K562 (cell line): ENCODE results near the gene RTL10. TPM values are rescaled to one million over a fixed set of nuclear protein-coding genes. Genes with fewer than 3 reads are reported as not detected.

Experiments
- HDAC6 ChIP-seq: IDR thresholded peaks from 2 replicates; pipeline ENCODE4 v1.6.1; 2012; ENCODE audit warnings: low read depth, mild to moderate bottlenecking, control low read depth, inconsistent platforms, low read length, moderate library complexity
- MCM7 ChIP-seq, 2 experiments: fragments of 450-650 bp; IDR thresholded peaks; 2 replicates each; pipeline ENCODE4 v1.6.1; 2016 to 2018
- POLR2G ChIP-seq: fragments of 200-400 bp; formaldehyde crosslinking; IDR thresholded peaks from 2 replicates; pipeline ENCODE4 v1.6.1; 2017; ENCODE audit warnings: low read depth, mild to moderate bottlenecking, antibody characterized with exemption, low read length, moderate library complexity
- RBBP5 ChIP-seq: fragments of 200-600 bp; sonication (generic); IDR thresholded peaks from 2 replicates; pipeline ENCODE4 v1.6.1; 2012; ENCODE audit warnings: borderline replicate concordance, mild to moderate bottlenecking, low read length, control low read depth, inconsistent platforms; ENCODE audit not compliant: insufficient read depth, poor library complexity, severe bottlenecking
- ZNF165 ChIP-seq: fragments of 250-450 bp; sonication (Bioruptor Pico); IDR thresholded peaks from 2 replicates; pipeline ENCODE4 v1.4.0; 2020; ENCODE audit warnings: borderline replicate concordance
- polyA plus RNA-seq, 8 experiments: library from polyadenylated mRNA; depleted of rRNA in 4 of 8; stranded (reverse) in 5 of 8; unstranded in 3 of 8; fragments of >200 nt; fragmentation: Nextera tagmentation in 2 of 8; fragmentation: Illumina TruSeq in 1 of 8; extraction: Ambion mirVana in 2 of 8; extraction: Trizol in 1 of 8; gene quantifications; 2 replicates each; pipeline versions ENCODE4 v1.2.1 to v1.2.3, GENCODE V29; 2011 to 2014; ENCODE audit warnings: inconsistent platforms in 1 of 8, missing spikeins in 1 of 8
- total RNA-seq, 7 experiments: library from RNA; depleted of rRNA in 6 of 7; stranded (reverse); fragments of >200 nt in 6 of 7; fragmentation: Illumina TruSeq in 2 of 7; extraction: Trizol in 2 of 7; gene quantifications; 2 replicates each; pipeline versions ENCODE4 v1.2.1 to v1.2.3, GENCODE V29; 2011 to 2021; ENCODE audit warnings: low replicate concordance in 1 of 7
- TF ChIP-seq, protein P1 (sequence below), 2 experiments: fragments of 450-650 bp in 1 of 2; sonication (generic) in 1 of 2; formaldehyde crosslinking in 1 of 2; IDR thresholded peaks; 2 replicates each; pipeline versions ENCODE4 v1.7.1 to v1.9.0; 2016 to 2022; ENCODE audit warnings: inconsistent platforms in 1 of 2, mild to moderate bottlenecking in 1 of 2, missing genetic modification reagents in 1 of 2
- TF ChIP-seq, protein P2 (sequence below): sonication (generic); formaldehyde crosslinking; IDR thresholded peaks from 2 replicates; pipeline ENCODE4 v1.8.0; 2022; ENCODE audit warnings: missing genetic modification reagents, mild to moderate bottlenecking, borderline replicate concordance
- TF ChIP-seq, protein P3 (sequence below): fragments of 250-450 bp; sonication (Bioruptor Pico); IDR thresholded peaks from 2 replicates; pipeline ENCODE4 v1.5.1; 2021; ENCODE audit warnings: mild to moderate bottlenecking
- TF ChIP-seq, protein P4 (sequence below): sonication (generic); formaldehyde crosslinking; IDR thresholded peaks from 2 replicates; pipeline ENCODE4 v1.8.1; 2023; ENCODE audit warnings: mild to moderate bottlenecking, missing genetic modification reagents
- TF ChIP-seq, protein P5 (sequence below): fragments of 200-400 bp; formaldehyde crosslinking; IDR thresholded peaks from 2 replicates; pipeline ENCODE4 v1.6.1; 2017; ENCODE audit warnings: mild to moderate bottlenecking, low read depth, low read length, moderate library complexity

Gene RTL10
- total and polyA plus RNA-seq, 9 of the 15 experiments (the other 6 are each of a cell fraction or from before 2014, with no cell fraction given), result 19.8 to 75.5 (median 32.5) TPM

DNA sequence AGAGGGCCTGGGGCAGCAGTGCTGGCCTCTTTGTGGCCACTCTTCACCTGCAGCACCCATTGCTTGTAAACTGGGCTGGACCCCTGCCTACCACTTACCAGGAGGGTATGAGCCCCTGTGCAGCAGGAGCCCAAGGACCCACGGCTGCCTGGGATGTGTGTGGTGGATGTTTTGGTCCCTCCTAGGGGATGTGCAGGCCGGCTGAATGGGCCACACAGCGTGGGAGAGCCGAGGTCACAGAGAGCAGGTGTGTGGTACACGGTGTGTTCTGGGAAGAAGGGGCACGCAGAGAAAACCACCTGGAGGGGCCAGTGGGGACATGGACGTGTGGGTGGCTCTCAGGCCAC, 19.3 kb upstream of the RTL10 start (continued):
- TF ChIP-seq, protein P1, sequence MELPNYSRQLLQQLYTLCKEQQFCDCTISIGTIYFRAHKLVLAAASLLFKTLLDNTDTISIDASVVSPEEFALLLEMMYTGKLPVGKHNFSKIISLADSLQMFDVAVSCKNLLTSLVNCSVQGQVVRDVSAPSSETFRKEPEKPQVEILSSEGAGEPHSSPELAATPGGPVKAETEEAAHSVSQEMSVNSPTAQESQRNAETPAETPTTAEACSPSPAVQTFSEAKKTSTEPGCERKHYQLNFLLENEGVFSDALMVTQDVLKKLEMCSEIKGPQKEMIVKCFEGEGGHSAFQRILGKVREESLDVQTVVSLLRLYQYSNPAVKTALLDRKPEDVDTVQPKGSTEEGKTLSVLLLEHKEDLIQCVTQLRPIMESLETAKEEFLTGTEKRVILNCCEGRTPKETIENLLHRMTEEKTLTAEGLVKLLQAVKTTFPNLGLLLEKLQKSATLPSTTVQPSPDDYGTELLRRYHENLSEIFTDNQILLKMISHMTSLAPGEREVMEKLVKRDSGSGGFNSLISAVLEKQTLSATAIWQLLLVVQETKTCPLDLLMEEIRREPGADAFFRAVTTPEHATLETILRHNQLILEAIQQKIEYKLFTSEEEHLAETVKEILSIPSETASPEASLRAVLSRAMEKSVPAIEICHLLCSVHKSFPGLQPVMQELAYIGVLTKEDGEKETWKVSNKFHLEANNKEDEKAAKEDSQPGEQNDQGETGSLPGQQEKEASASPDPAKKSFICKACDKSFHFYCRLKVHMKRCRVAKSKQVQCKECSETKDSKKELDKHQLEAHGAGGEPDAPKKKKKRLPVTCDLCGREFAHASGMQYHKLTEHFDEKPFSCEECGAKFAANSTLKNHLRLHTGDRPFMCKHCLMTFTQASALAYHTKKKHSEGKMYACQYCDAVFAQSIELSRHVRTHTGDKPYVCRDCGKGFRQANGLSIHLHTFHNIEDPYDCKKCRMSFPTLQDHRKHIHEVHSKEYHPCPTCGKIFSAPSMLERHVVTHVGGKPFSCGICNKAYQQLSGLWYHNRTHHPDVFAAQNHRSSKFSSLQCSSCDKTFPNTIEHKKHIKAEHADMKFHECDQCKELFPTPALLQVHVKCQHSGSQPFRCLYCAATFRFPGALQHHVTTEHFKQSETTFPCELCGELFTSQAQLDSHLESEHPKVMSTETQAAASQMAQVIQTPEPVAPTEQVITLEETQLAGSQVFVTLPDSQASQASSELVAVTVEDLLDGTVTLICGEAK (IDR thresholded peaks at IDR 0.05), result no peak
- TF ChIP-seq, protein P1 (CRISPR knock-in tag; IDR thresholded peaks at IDR 0.05), result peak; percentile 40
- TF ChIP-seq MCM7 (IDR thresholded peaks at IDR 0.05), result no peak
- TF ChIP-seq, protein P2, sequence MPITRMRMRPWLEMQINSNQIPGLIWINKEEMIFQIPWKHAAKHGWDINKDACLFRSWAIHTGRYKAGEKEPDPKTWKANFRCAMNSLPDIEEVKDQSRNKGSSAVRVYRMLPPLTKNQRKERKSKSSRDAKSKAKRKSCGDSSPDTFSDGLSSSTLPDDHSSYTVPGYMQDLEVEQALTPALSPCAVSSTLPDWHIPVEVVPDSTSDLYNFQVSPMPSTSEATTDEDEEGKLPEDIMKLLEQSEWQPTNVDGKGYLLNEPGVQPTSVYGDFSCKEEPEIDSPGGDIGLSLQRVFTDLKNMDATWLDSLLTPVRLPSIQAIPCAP (CRISPR knock-in tag), result no peak
- 0 out of 2 replicates have a peak, but pooled peaks have one; percentile 64 for TF ChIP-seq HDAC6
- peak; percentile 39; the same call in 1 of the 2 replicates for TF ChIP-seq POLR2G
- peak; percentile 4 for TF ChIP-seq RBBP5
- TF ChIP-seq ZNF165 (CRISPR knock-in tag), result 0 out of 2 replicates have a peak, but pooled peaks have one; percentile 48
- TF ChIP-seq, protein P3, sequence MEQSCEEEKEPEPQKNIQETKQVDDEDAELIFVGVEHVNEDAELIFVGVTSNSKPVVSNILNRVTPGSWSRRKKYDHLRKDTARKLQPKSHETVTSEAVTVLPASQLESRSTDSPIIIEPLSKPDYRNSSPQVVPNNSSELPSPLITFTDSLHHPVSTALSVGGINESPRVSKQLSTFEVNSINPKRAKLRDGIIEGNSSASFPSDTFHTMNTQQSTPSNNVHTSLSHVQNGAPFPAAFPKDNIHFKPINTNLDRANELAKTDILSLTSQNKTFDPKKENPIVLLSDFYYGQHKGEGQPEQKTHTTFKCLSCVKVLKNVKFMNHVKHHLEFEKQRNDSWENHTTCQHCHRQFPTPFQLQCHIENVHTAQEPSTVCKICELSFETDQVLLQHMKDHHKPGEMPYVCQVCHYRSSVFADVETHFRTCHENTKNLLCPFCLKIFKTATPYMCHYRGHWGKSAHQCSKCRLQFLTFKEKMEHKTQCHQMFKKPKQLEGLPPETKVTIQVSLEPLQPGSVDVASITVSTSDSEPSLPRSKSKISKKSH (CRISPR knock-in tag), result no peak
- TF ChIP-seq, protein P4, sequence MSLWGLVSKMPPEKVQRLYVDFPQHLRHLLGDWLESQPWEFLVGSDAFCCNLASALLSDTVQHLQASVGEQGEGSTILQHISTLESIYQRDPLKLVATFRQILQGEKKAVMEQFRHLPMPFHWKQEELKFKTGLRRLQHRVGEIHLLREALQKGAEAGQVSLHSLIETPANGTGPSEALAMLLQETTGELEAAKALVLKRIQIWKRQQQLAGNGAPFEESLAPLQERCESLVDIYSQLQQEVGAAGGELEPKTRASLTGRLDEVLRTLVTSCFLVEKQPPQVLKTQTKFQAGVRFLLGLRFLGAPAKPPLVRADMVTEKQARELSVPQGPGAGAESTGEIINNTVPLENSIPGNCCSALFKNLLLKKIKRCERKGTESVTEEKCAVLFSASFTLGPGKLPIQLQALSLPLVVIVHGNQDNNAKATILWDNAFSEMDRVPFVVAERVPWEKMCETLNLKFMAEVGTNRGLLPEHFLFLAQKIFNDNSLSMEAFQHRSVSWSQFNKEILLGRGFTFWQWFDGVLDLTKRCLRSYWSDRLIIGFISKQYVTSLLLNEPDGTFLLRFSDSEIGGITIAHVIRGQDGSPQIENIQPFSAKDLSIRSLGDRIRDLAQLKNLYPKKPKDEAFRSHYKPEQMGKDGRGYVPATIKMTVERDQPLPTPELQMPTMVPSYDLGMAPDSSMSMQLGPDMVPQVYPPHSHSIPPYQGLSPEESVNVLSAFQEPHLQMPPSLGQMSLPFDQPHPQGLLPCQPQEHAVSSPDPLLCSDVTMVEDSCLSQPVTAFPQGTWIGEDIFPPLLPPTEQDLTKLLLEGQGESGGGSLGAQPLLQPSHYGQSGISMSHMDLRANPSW, result no peak
- TF ChIP-seq, protein P5, sequence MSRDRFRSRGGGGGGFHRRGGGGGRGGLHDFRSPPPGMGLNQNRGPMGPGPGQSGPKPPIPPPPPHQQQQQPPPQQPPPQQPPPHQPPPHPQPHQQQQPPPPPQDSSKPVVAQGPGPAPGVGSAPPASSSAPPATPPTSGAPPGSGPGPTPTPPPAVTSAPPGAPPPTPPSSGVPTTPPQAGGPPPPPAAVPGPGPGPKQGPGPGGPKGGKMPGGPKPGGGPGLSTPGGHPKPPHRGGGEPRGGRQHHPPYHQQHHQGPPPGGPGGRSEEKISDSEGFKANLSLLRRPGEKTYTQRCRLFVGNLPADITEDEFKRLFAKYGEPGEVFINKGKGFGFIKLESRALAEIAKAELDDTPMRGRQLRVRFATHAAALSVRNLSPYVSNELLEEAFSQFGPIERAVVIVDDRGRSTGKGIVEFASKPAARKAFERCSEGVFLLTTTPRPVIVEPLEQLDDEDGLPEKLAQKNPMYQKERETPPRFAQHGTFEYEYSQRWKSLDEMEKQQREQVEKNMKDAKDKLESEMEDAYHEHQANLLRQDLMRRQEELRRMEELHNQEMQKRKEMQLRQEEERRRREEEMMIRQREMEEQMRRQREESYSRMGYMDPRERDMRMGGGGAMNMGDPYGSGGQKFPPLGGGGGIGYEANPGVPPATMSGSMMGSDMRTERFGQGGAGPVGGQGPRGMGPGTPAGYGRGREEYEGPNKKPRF, result no peak
